HEK293 (cell line): ENCODE results near the gene MTR.
A peak's percentile ranks its signal among the peaks of the same experiment; 100 is the strongest.

Experiments used
- CTCF ChIA-PET: fragments of 350-600 bp; formaldehyde crosslinking; extraction: SDS; loops from one replicate; lab custom pipeline; 2021; ENCODE audit warnings: antibody characterized with exemption; lab: Yijun Ruan, JAX
- POLR2A ChIA-PET: fragments of 300-600 bp; formaldehyde crosslinking; extraction: SDS; loops from one replicate; lab custom pipeline; 2020; ENCODE audit warnings: antibody characterized with exemption, inconsistent platforms; lab: Yijun Ruan, JAX
- H3K27ac ChIP-seq: fragments of 200-500 bp; sonication (Bioruptor generic); 2 replicates; pipeline ENCODE4 v1.5.1; 2014; ENCODE audit warnings: low read depth, low read length, control low read depth, inconsistent platforms; ENCODE audit errors: extremely low read depth
- H3K36me3 ChIP-seq, 2 experiments: fragments of 200-500 bp in 1 of 2; sonication (Bioruptor generic) in 1 of 2; 1 replicate in 1 of 2; 2 replicates in 1 of 2; pipeline ENCODE4 v1.5.1; 2014 to 2017; ENCODE audit warnings: inconsistent platforms in 2 of 2, low read length in 2 of 2; ENCODE audit not compliant: control insufficient read depth in 2 of 2, insufficient read depth in 1 of 2
- H3K4me1 ChIP-seq: fragments of 200-500 bp; sonication (Bioruptor generic); 2 replicates; pipeline ENCODE4 v1.5.1; 2014; ENCODE audit warnings: mild to moderate bottlenecking, low read length, inconsistent platforms; ENCODE audit not compliant: control insufficient read depth, insufficient read depth
- H3K4me3 ChIP-seq: 2 replicates; pipeline ENCODE4 v1.5.1; 2011; ENCODE audit warnings: low read depth, mild to moderate bottlenecking, control low read depth, low read length, moderate library complexity
- H3K9me3 ChIP-seq: fragments of 200-500 bp; sonication (Bioruptor generic); 2 replicates; pipeline ENCODE4 v1.5.1; 2014; ENCODE audit warnings: low read depth, low read length, inconsistent platforms; ENCODE audit not compliant: control insufficient read depth, insufficient read depth
- FEZF1 ChIP-seq: fragments of 450-650 bp; formaldehyde crosslinking; IDR thresholded peaks from 2 replicates; pipeline ENCODE4 v1.5.1; 2016; ENCODE audit warnings: missing biosample characterization, missing genetic modification characterization
- OSR2 ChIP-seq: fragments of 450-650 bp; formaldehyde crosslinking; IDR thresholded peaks from 2 replicates; pipeline ENCODE4 v1.5.1; 2016; ENCODE audit warnings: missing biosample characterization, missing genetic modification characterization
- SCRT1 ChIP-seq: fragments of 450-650 bp; formaldehyde crosslinking; IDR thresholded peaks from 2 replicates; pipeline ENCODE4 v1.5.1; 2016; ENCODE audit warnings: missing biosample characterization, missing genetic modification characterization, borderline replicate concordance
- SCRT2 ChIP-seq: fragments of 450-650 bp; formaldehyde crosslinking; IDR thresholded peaks from 2 replicates; pipeline ENCODE4 v1.5.1; 2016; ENCODE audit warnings: missing biosample characterization, missing genetic modification characterization
- SP3 ChIP-seq: fragments of 450-650 bp; formaldehyde crosslinking; IDR thresholded peaks from 2 replicates; pipeline ENCODE4 v1.5.1; 2016; ENCODE audit warnings: missing biosample characterization, missing genetic modification characterization
- TRIM28 ChIP-seq: IDR thresholded peaks from 2 replicates; pipeline ENCODE4 v1.6.1; 2011; ENCODE audit warnings: low read length, control low read depth, borderline replicate concordance
- WT1 ChIP-seq: fragments of 450-650 bp; formaldehyde crosslinking; IDR thresholded peaks from 2 replicates; pipeline ENCODE4 v1.5.1; 2016; ENCODE audit warnings: missing biosample characterization, missing genetic modification characterization
- ZBTB1 ChIP-seq: fragments of 450-650 bp; formaldehyde crosslinking; IDR thresholded peaks from 2 replicates; pipeline ENCODE4 v1.5.1; 2016; ENCODE audit warnings: missing biosample characterization, missing genetic modification characterization
- ZNF146 ChIP-seq: fragments of 450-650 bp; formaldehyde crosslinking; IDR thresholded peaks from 2 replicates; pipeline ENCODE4 v1.5.1; 2016; ENCODE audit warnings: missing biosample characterization, missing genetic modification characterization
- ZNF155 ChIP-seq: fragments of 450-650 bp; formaldehyde crosslinking; IDR thresholded peaks from 2 replicates; pipeline ENCODE4 v1.5.1; 2016; ENCODE audit warnings: missing biosample characterization, missing genetic modification characterization
- ZNF2 ChIP-seq: fragments of 450-650 bp; formaldehyde crosslinking; IDR thresholded peaks from 2 replicates; pipeline ENCODE4 v1.5.1; 2016; ENCODE audit warnings: missing biosample characterization, missing genetic modification characterization
- ZNF221 ChIP-seq: fragments of 450-650 bp; formaldehyde crosslinking; IDR thresholded peaks from 2 replicates; pipeline ENCODE4 v1.5.1; 2017; ENCODE audit warnings: missing biosample characterization, missing genetic modification characterization, borderline replicate concordance
- ZNF311 ChIP-seq: fragments of 450-650 bp; formaldehyde crosslinking; IDR thresholded peaks from 2 replicates; pipeline ENCODE4 v1.5.1; 2017; ENCODE audit warnings: missing biosample characterization, missing genetic modification characterization, borderline replicate concordance
- ZNF654 ChIP-seq: fragments of 450-650 bp; formaldehyde crosslinking; IDR thresholded peaks from 2 replicates; pipeline ENCODE4 v1.5.1; 2016; ENCODE audit warnings: low read depth, missing biosample characterization, missing genetic modification characterization
- ZNF658 ChIP-seq: fragments of 450-650 bp; formaldehyde crosslinking; IDR thresholded peaks from 2 replicates; pipeline ENCODE4; 2016; ENCODE audit warnings: missing biosample characterization, missing genetic modification characterization
- ZSCAN30 ChIP-seq: fragments of 450-650 bp; IDR thresholded peaks from 2 replicates; pipeline ENCODE4 v1.5.1; 2018; ENCODE audit warnings: missing biosample characterization, mild to moderate bottlenecking, missing genetic modification characterization, moderate library complexity
- TF ChIP-seq, protein P1 (sequence below): fragments of 450-650 bp; formaldehyde crosslinking; IDR thresholded peaks from 2 replicates; pipeline ENCODE4 v1.5.1; 2016; ENCODE audit warnings: missing biosample characterization, missing genetic modification characterization
- TF ChIP-seq, protein P2 (sequence below): fragments of 450-650 bp; IDR thresholded peaks from 2 replicates; pipeline ENCODE4 v1.5.1; 2018; ENCODE audit warnings: missing biosample characterization, mild to moderate bottlenecking, missing genetic modification characterization
- TF ChIP-seq, protein P3 (sequence below): fragments of 450-650 bp; formaldehyde crosslinking; IDR thresholded peaks from 2 replicates; pipeline ENCODE4 v1.5.1; 2017; ENCODE audit warnings: missing biosample characterization, missing genetic modification characterization
- TF ChIP-seq, protein P4 (sequence below): fragments of 450-650 bp; formaldehyde crosslinking; IDR thresholded peaks from 2 replicates; pipeline ENCODE4 v1.5.1; 2016; ENCODE audit warnings: missing biosample characterization, missing genetic modification characterization

MTR gene

DNA sequence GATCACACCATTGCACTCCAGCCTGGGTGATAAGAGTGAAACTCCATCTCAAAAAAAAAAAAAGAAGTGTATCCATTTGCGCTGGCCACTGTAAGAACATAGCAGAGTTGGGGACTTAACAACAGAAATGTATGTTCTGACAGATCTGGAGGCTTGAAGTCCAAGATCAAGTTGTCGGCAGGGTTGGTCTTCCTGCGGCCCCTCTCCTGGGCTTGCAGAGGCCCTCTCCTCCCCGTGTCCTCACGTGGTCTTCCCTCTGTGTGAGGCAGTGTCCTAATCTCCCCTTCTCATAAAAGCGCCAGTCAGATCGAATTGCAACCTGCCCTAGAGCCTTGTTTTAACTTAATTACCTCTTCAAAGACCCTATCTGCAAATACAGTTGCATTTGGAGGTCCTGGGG is 156.6 kb downstream of the MTR start (continued):
- TF ChIP-seq, protein P1, sequence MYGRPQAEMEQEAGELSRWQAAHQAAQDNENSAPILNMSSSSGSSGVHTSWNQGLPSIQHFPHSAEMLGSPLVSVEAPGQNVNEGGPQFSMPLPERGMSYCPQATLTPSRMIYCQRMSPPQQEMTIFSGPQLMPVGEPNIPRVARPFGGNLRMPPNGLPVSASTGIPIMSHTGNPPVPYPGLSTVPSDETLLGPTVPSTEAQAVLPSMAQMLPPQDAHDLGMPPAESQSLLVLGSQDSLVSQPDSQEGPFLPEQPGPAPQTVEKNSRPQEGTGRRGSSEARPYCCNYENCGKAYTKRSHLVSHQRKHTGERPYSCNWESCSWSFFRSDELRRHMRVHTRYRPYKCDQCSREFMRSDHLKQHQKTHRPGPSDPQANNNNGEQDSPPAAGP (tag by site-specific recombination) = no peak
- TF ChIP-seq ZNF311 = no peak
- TF ChIP-seq TRIM28 = peak; percentile 84
- peak; percentile 55 for TF ChIP-seq ZSCAN30 (tag by site-specific recombination)
- peak; percentile 40; the same call in 1 of the 2 replicates for TF ChIP-seq WT1 (tag by site-specific recombination)
- TF ChIP-seq, protein P2, sequence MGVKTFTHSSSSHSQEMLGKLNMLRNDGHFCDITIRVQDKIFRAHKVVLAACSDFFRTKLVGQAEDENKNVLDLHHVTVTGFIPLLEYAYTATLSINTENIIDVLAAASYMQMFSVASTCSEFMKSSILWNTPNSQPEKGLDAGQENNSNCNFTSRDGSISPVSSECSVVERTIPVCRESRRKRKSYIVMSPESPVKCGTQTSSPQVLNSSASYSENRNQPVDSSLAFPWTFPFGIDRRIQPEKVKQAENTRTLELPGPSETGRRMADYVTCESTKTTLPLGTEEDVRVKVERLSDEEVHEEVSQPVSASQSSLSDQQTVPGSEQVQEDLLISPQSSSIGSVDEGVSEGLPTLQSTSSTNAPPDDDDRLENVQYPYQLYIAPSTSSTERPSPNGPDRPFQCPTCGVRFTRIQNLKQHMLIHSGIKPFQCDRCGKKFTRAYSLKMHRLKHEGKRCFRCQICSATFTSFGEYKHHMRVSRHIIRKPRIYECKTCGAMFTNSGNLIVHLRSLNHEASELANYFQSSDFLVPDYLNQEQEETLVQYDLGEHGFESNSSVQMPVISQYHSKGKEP (tag by site-specific recombination) = peak; percentile 92
- TF ChIP-seq ZNF658 (tag by site-specific recombination) = no peak
- 0 out of 2 replicates have a peak, but pooled peaks have one; percentile 40 for TF ChIP-seq FEZF1
- TF ChIP-seq, protein P3, sequence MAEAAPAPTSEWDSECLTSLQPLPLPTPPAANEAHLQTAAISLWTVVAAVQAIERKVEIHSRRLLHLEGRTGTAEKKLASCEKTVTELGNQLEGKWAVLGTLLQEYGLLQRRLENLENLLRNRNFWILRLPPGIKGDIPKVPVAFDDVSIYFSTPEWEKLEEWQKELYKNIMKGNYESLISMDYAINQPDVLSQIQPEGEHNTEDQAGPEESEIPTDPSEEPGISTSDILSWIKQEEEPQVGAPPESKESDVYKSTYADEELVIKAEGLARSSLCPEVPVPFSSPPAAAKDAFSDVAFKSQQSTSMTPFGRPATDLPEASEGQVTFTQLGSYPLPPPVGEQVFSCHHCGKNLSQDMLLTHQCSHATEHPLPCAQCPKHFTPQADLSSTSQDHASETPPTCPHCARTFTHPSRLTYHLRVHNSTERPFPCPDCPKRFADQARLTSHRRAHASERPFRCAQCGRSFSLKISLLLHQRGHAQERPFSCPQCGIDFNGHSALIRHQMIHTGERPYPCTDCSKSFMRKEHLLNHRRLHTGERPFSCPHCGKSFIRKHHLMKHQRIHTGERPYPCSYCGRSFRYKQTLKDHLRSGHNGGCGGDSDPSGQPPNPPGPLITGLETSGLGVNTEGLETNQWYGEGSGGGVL = no peak
- TF ChIP-seq, all 188 proteins: peak for 12

DNA sequence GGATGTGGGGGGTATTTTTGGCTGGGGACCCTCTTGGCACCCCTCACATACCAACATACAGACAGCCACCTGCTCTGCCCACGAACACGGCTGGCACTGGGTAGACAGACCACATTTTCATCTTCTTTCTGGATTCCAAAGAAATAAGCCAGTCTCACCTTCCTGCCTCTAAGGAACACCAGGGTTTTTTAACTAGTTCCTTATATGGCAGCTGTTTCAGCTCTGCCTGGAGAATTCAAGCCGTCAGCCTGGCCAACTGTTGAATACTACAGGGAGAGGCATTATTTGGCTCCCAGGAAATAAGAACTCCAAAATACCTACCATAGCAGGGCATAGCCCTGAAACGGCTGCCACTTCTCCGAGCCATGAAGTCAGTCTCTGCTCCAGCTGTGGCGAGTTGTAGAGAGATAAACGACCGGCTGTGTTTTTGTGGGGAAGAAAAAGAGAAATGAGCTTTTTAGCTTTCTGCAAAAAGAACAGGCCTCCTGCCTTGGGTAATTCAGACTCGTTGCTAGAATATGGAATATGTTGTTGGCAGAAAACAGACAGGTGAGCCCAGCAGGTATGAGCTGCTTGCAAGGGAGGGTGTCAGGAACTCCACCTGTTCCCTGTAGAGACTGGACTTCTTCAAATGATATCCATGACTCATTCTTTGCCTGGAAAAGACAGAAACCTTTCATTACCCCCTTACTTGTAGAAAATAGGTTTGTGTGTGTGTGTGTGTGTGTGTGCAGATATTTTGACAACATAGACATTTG is 157.3 kb downstream of the MTR start:
- Histone ChIP-seq H3K4me3 (no peak overlapping the region), H3K9me3 (no peaks in the 10 kb centered on the region), H3K36me3 (no peaks in the 10 kb centered on the region)
- POLR2A ChIA-PET = interaction anchor here (1.1 kb wide), 1 partner anchor 89 kb away, joined by 3 read pairs; the partner anchor contains the start of gene RYR2
- TF ChIP-seq SP3 (tag by site-specific recombination) (no peak), OSR2 (tag by site-specific recombination) (no peak), ZNF2 (tag by site-specific recombination) (no peak), ZNF221 (tag by site-specific recombination) (no peak), ZBTB1 (tag by site-specific recombination) (no peak), ZNF146 (tag by site-specific recombination) (no peak), SCRT1 (tag by site-specific recombination) (peak; percentile 98), ZNF155 (tag by site-specific recombination) (no peak), ZNF654 (tag by site-specific recombination) (no peak), SCRT2 (tag by site-specific recombination) (peak; percentile 98)
- TF ChIP-seq, protein P4, sequence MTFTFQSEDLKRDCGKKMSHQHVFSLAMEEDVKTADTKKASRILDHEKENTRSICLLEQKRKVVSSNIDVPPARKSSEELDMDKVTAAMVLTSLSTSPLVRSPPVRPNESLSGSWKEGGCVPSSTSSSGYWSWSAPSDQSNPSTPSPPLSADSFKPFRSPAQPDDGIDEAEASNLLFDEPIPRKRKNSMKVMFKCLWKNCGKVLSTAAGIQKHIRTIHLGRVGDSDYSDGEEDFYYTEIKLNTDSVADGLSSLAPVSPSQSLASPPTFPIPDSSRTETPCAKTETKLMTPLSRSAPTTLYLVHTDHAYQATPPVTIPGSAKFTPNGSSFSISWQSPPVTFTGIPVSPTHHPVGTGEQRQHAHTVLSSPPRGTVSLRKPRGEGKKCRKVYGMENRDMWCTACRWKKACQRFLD (tag by site-specific recombination) = no peak
- TF ChIP-seq, all 188 proteins: peak for 2
- H3K27ac ChIP-seq = no peak overlapping the region
- CTCF ChIA-PET = interaction anchor here (0.6 to 1.1 kb wide), 3 partner anchors 15 to 215 kb away, joined by 4 to 6 read pairs (median 5); no protein-coding TSS in a partner anchor
- H3K4me1 ChIP-seq = peaks cover 11% of the 10 kb centered on the region
